ENCODE results near the gene LGALS9. TPM values are rescaled to one million over a fixed set of nuclear protein-coding genes. Genes with fewer than 3 reads are reported as not detected.
A peak's percentile ranks its signal among the peaks of the same experiment; 100 is the strongest.
"Not testable (repeated sequence)": the region's sequence is repeated elsewhere in the genome, so short reads cannot be mapped to it uniquely, and the experiment has no call there.

LGALS9 gene
- total RNA-seq, 2 donors from 2014 or later, result 1.6 to 2.9 TPM

- TF ChIP-seq CTCF (conservative IDR thresholded peaks at IDR 0.05), result no peak
- Histone ChIP-seq H3K36me3 (ENCODE audit: control insufficient read depth, insufficient read depth, low read length) (peaks cover 14% of the 10 kb centered on the region), H3K9ac (ENCODE audit: extremely low read depth, low read length, poor library complexity, severe bottlenecking) (no peak overlapping the region), H3K9me3 (ENCODE audit: control insufficient read depth, low read length) (no peaks in the 10 kb centered on the region), H3K4me3 (ENCODE audit: low read length) (no peak overlapping the region), H3K4me1 (ENCODE audit: control insufficient read depth, insufficient read depth, low read length) (no peaks in the 10 kb centered on the region), H3K27ac (ENCODE audit: low read depth, low read length) (no peak overlapping the region), H3K27me3 (ENCODE audit: control insufficient read depth, insufficient read depth, low read length, poor library complexity, severe bottlenecking) (no peaks in the 10 kb centered on the region)
- H3K36me3 Mint-ChIP-seq (ENCODE audit: low read depth), result peaks cover 17% of the 10 kb centered on the region
- no peaks in the 10 kb centered on the region for H3K27me3 Mint-ChIP-seq (ENCODE audit: insufficient read depth)
- H3K27ac Mint-ChIP-seq, result no peak overlapping the region
- DNase-seq, result no peak
- H3K4me3 Mint-ChIP-seq, result no peak overlapping the region
- no peaks in the 10 kb centered on the region for H3K9me3 Mint-ChIP-seq
- peaks cover 10% of the 10 kb centered on the region for H3K4me1 Mint-ChIP-seq
- 90 to 93% methylated on average over 8 to 10 of the region's 10 CpGs for WGBS, 2 experiments (ENCODE audit: insufficient coverage in 1 of 2, insufficient read length in 1 of 2)
Observed at GRCh38 chr17:27627514-27627913, 3.5 kb upstream of the LGALS9 start.

GRCh38 chr17:27628376-27628775 is 2.6 kb upstream of the LGALS9 start:
- no peak for TF ChIP-seq CTCF (conservative IDR thresholded peaks at IDR 0.05)
- Histone ChIP-seq H3K9ac (ENCODE audit: extremely low read depth, low read length, poor library complexity, severe bottlenecking) (no peak overlapping the region), H3K9me3 (ENCODE audit: control insufficient read depth, low read length) (no peaks in the 10 kb centered on the region), H3K4me1 (ENCODE audit: control insufficient read depth, insufficient read depth, low read length) (no peaks in the 10 kb centered on the region), H3K4me3 (ENCODE audit: low read length) (no peak overlapping the region), H3K27ac (ENCODE audit: low read depth, low read length) (no peak overlapping the region), H3K27me3 (ENCODE audit: control insufficient read depth, insufficient read depth, low read length, poor library complexity, severe bottlenecking) (no peaks in the 10 kb centered on the region), H3K36me3 (ENCODE audit: control insufficient read depth, insufficient read depth, low read length) (peaks cover 6% of the 10 kb centered on the region)
- no peak overlapping the region for H3K4me3 Mint-ChIP-seq
- H3K9me3 Mint-ChIP-seq, result no peaks in the 10 kb centered on the region
- H3K27me3 Mint-ChIP-seq (ENCODE audit: insufficient read depth), result no peaks in the 10 kb centered on the region
- peaks cover 11% of the 10 kb centered on the region for H3K36me3 Mint-ChIP-seq (ENCODE audit: low read depth)
- WGBS, 2 experiments (ENCODE audit: insufficient coverage in 1 of 2, insufficient read length in 1 of 2), result 93 to 95% methylated on average over 5 of the region's 5 CpGs
- H3K4me1 Mint-ChIP-seq, result peaks cover 10% of the 10 kb centered on the region
- no peak for DNase-seq
- H3K27ac Mint-ChIP-seq, result no peak overlapping the region

GRCh38 chr17:27629260-27629659 is 1.7 kb upstream of the LGALS9 start:
- not testable (repeated sequence) for H3K9ac ChIP-seq (ENCODE audit: extremely low read depth, low read length, poor library complexity, severe bottlenecking); H3K27ac ChIP-seq (ENCODE audit: low read depth, low read length); H3K27me3 ChIP-seq (ENCODE audit: control insufficient read depth, insufficient read depth, low read length, poor library complexity, severe bottlenecking); DNase-seq; H3K27me3 Mint-ChIP-seq (ENCODE audit: insufficient read depth); H3K36me3 Mint-ChIP-seq (ENCODE audit: low read depth); H3K27ac Mint-ChIP-seq; H3K9me3 ChIP-seq (ENCODE audit: control insufficient read depth, low read length); H3K36me3 ChIP-seq (ENCODE audit: control insufficient read depth, insufficient read depth, low read length); H3K4me1 ChIP-seq (ENCODE audit: control insufficient read depth, insufficient read depth, low read length); H3K4me1 Mint-ChIP-seq; H3K4me3 ChIP-seq (ENCODE audit: low read length); H3K4me3 Mint-ChIP-seq; H3K9me3 Mint-ChIP-seq
- 89% methylated on average over 3 of the region's 3 CpGs; no CpG with 5 or more reads in 1 of the 2 experiments for WGBS, 2 experiments (ENCODE audit: insufficient coverage in 1 of 2, insufficient read length in 1 of 2)

GRCh38 chr17:27631411-27631760 is 398 bp downstream of the LGALS9 start:
- Histone ChIP-seq H3K27ac (ENCODE audit: low read depth, low read length) (no peak overlapping the region), H3K9ac (ENCODE audit: extremely low read depth, low read length, poor library complexity, severe bottlenecking) (no peak overlapping the region), H3K4me1 (ENCODE audit: control insufficient read depth, insufficient read depth, low read length) (no peaks in the 10 kb centered on the region), H3K4me3 (ENCODE audit: low read length) (no peak overlapping the region), H3K36me3 (ENCODE audit: control insufficient read depth, insufficient read depth, low read length) (no peaks in the 10 kb centered on the region), H3K9me3 (ENCODE audit: control insufficient read depth, low read length) (no peaks in the 10 kb centered on the region), H3K27me3 (ENCODE audit: control insufficient read depth, insufficient read depth, low read length, poor library complexity, severe bottlenecking) (no peaks in the 10 kb centered on the region)
- peaks cover 3% of the 10 kb centered on the region for H3K36me3 Mint-ChIP-seq (ENCODE audit: low read depth)
- H3K4me3 Mint-ChIP-seq, result no peak overlapping the region
- H3K27ac Mint-ChIP-seq, result peak overlapping the region; percentile 58
- H3K27me3 Mint-ChIP-seq (ENCODE audit: insufficient read depth), result no peaks in the 10 kb centered on the region
- 88 to 91% methylated on average over 5 to 6 of the region's 6 CpGs for WGBS, 2 experiments (ENCODE audit: insufficient coverage in 1 of 2, insufficient read length in 1 of 2)
- no peak for TF ChIP-seq CTCF (conservative IDR thresholded peaks at IDR 0.05)
- no peak for DNase-seq
- no peaks in the 10 kb centered on the region for H3K9me3 Mint-ChIP-seq
- peaks cover 10% of the 10 kb centered on the region for H3K4me1 Mint-ChIP-seq

Measured in endodermal cell (in vitro differentiated cells).